PC-9 (cell line): ENCODE measurements around the gene EI24. TPM values are rescaled to one million over a fixed set of nuclear protein-coding genes. Genes with fewer than 3 reads are reported as not detected.

ENCODE experiments used
- BruUV-seq: library from RNA; stranded (reverse); fragments of 400-500 nt; replicated peaks from 2 replicates; lab custom pipeline; 2021; lab: Mats Ljungman, UMichigan
- CTCF ChIA-PET: fragments of 300-600 bp; sonication (Branson Sonifier 250); formaldehyde crosslinking; loops from one replicate; lab custom pipeline; 2022; ENCODE audit warnings: antibody characterized with exemption; lab: Charles Lee
- POLR2A ChIA-PET: fragments of 300-600 bp; sonication (Branson Sonifier 250); formaldehyde crosslinking; loops from one replicate; lab custom pipeline; 2022; ENCODE audit warnings: antibody characterized with exemption; ENCODE audit not compliant: unreplicated experiment; lab: Charles Lee
- DNase-seq, 2 experiments: peaks; one replicate each; pipeline versions ENCODE4 v3.0.0 to v3.0.0-alpha.2; 2015 to 2022; ENCODE audit warnings: mixed read lengths in 1 of 2
- H2AFZ ChIP-seq: fragments of 200-600 bp; sonication (generic); 2 replicates; pipeline ENCODE4 v1.8.1; 2017; ENCODE audit warnings: antibody characterized with exemption
- H3F3A ChIP-seq: fragments of 200-600 bp; sonication (generic); 2 replicates; pipeline ENCODE4 v1.8.1; 2017; ENCODE audit warnings: antibody characterized with exemption, mild to moderate bottlenecking, low read depth; ENCODE audit not compliant: insufficient read depth
- H3K27ac ChIP-seq: fragments of 200-600 bp; sonication (generic); 2 replicates; pipeline ENCODE4 v1.6.1; 2016; ENCODE audit warnings: mixed run types
- H3K27me3 ChIP-seq: fragments of 200-600 bp; sonication (generic); 2 replicates; pipeline ENCODE4 v1.6.1; 2016; ENCODE audit warnings: low read depth, mixed run types; ENCODE audit not compliant: insufficient read depth
- H3K36me3 ChIP-seq: fragments of 200-600 bp; sonication (generic); 2 replicates; pipeline ENCODE4 v1.6.1; 2016; ENCODE audit warnings: low read depth, mixed run types
- H3K4me1 ChIP-seq: fragments of 200-600 bp; sonication (generic); replicated peaks from 2 replicates; pipeline ENCODE4 v1.6.1; 2016; ENCODE audit warnings: mixed run types; ENCODE audit not compliant: insufficient read depth
- H3K4me2 ChIP-seq: fragments of 200-600 bp; sonication (generic); 2 replicates; pipeline ENCODE4 v1.6.1; 2017; ENCODE audit warnings: mixed run types
- H3K4me3 ChIP-seq: fragments of 200-600 bp; sonication (generic); 2 replicates; pipeline ENCODE4 v1.6.1; 2016; ENCODE audit warnings: mixed run types
- H3K79me2 ChIP-seq: fragments of 200-600 bp; sonication (generic); 2 replicates; pipeline ENCODE4 v1.6.1; 2017; ENCODE audit warnings: low read depth, mixed run types
- H3K9me2 ChIP-seq: fragments of 200-600 bp; sonication (generic); 2 replicates; pipeline ENCODE4 v1.8.1; 2017; ENCODE audit warnings: mild to moderate bottlenecking; ENCODE audit not compliant: insufficient read depth
- H3K9me3 ChIP-seq: fragments of 200-600 bp; sonication (generic); 2 replicates; pipeline ENCODE4 v1.8.1; 2016; ENCODE audit warnings: low read depth; ENCODE audit not compliant: insufficient read depth
- H4K20me1 ChIP-seq: fragments of 200-600 bp; sonication (generic); 2 replicates; pipeline ENCODE4 v1.8.1; 2017; ENCODE audit not compliant: insufficient read depth
- CTCF ChIP-seq: fragments of 200-600 bp; sonication (generic); conservative IDR thresholded peaks from 2 replicates; pipeline ENCODE4 v1.6.1; 2017; ENCODE audit warnings: mixed run types, antibody characterized with exemption, mild to moderate bottlenecking, moderate library complexity
- EZH2 ChIP-seq: fragments of 200-600 bp; sonication (generic); IDR thresholded peaks from 2 replicates; pipeline ENCODE4 v1.8.0; 2017; ENCODE audit warnings: antibody characterized with exemption, low read depth
- intact Hi-C: fragments of 100-400 bp; cut with micrococcal nuclease; formaldehyde crosslinking; loops from one replicate; pipeline ENCODE4 v1.10.0; 2022; ENCODE audit not compliant: unreplicated experiment
- total RNA-seq: library from RNA; stranded (reverse); gene quantifications from 2 replicates; pipeline ENCODE4 v1.2.3, GENCODE V29; 2021

Gene EI24
- total RNA-seq, 1 experiment from 2014 or later, result 88.2 TPM

GRCh38 chr11:125624756-125625213, 55.5 kb downstream of the EI24 start, which contains the start of gene CHEK1:
Gene CHEK1, plus strand, starts transcription at chr11:125625163. Its CDS starts 1,606 bp downstream, at chr11:125626769.
- TF ChIP-seq EZH2 (no peak), CTCF (no peak)
- Histone ChIP-seq H3K9me3 (no peaks in the 10 kb centered on the region), H2AFZ (peak within 1 kb of the TSS; percentile 90), H3K4me2 (peak within 1 kb of the TSS; percentile 88), H3K9me2 (no peaks in the 10 kb centered on the region), H3K4me1 (peaks cover 15% of the 10 kb centered on the region), H3K36me3 (peaks cover 29% of the 10 kb centered on the region), H4K20me1 (no peaks in the 10 kb centered on the region), H3K27me3 (no peaks in the 10 kb centered on the region), H3K79me2 (peaks cover 13% of the 10 kb centered on the region), H3K4me3 (peak within 1 kb of the TSS; percentile 71), H3K27ac (peak within 1 kb of the TSS; percentile 77), H3F3A (peaks cover 28% of the 10 kb centered on the region)
- intact Hi-C loops, result loop anchor here (1.0 to 5.0 kb wide), 3 partner anchors 32 to 263 kb away; partner anchors contain the start of genes EI24, HYLS1 and STT3A
- ChIA-PET CTCF (no interaction called here), POLR2A (interaction anchor here (0.7 kb wide), 1 partner anchor 268 kb away, joined by 4 read pairs; no protein-coding TSS in a partner anchor)
- BruUV-seq, result no TSS peak
- DNase-seq, result no peak

- CTCF ChIA-PET, result no interaction called here
Measured at GRCh38 chr11:125625225-125625629, 56.0 kb downstream of the EI24 start.

More at GRCh38 chr11:125625225-125625629, 56.0 kb downstream of the EI24 start:
- Histone ChIP-seq H3K27me3 (no peaks in the 10 kb centered on the region), H3K79me2 (peaks cover 13% of the 10 kb centered on the region), H3K4me1 (peaks cover 15% of the 10 kb centered on the region), H3F3A (peaks cover 28% of the 10 kb centered on the region), H4K20me1 (no peaks in the 10 kb centered on the region), H3K36me3 (peaks cover 29% of the 10 kb centered on the region), H3K27ac (peak overlapping the region; percentile 77), H3K4me3 (peak overlapping the region; percentile 71), H3K4me2 (peak overlapping the region; percentile 88), H2AFZ (peak overlapping the region; percentile 90), H3K9me3 (no peaks in the 10 kb centered on the region), H3K9me2 (no peaks in the 10 kb centered on the region)
- no peak for DNase-seq
- no peak for TF ChIP-seq EZH2
- TF ChIP-seq CTCF, result no peak
- POLR2A ChIA-PET, result interaction anchor here (0.7 to 1.0 kb wide), 2 partner anchors 268 to 542 kb away, joined by 3 to 4 read pairs; no protein-coding TSS in a partner anchor
- BruUV-seq, result TSS peak; percentile 91
- intact Hi-C loops, result loop anchor here (1.0 to 5.0 kb wide), 3 partner anchors 33 to 262 kb away; partner anchors contain the start of genes EI24, HYLS1 and STT3A
